ENCODE data around the gene MPO. TPM values are rescaled to one million over a fixed set of nuclear protein-coding genes. Genes with fewer than 3 reads are reported as not detected.

MPO gene
- total and polyA plus RNA-seq, 2 donors (not counting 3 experiments of a cell fraction or from before 2014, with no cell fraction given): not detected

GRCh38 chr17:58315281-58315711 is 34.6 kb upstream of the MPO start:
- no peaks in the 10 kb centered on the region for H3K4me1 ChIP-seq (ENCODE audit: control insufficient read depth, extremely low read depth, insufficient read depth, low read length)
- TF ChIP-seq JUN (IDR thresholded peaks at IDR 0.05; ENCODE audit: borderline replicate concordance, insufficient read depth, insufficient read length, low read depth) (no peak), EZH2 (IDR thresholded peaks at IDR 0.05; ENCODE audit: borderline replicate concordance, low read depth, low read length, severe bottlenecking) (no peak), CTCF (IDR thresholded peaks at IDR 0.05; ENCODE audit: extremely low read depth in 1 of 2, insufficient read depth in 1 of 2, low read depth in 1 of 2, low read length in 2 of 2) (no peak), FOS (IDR thresholded peaks at IDR 0.05; ENCODE audit: borderline replicate concordance, insufficient read depth, low read length) (no peak), GATA2 (IDR thresholded peaks at IDR 0.05; ENCODE audit: insufficient read depth, insufficient read length, low read depth, low read length) (no peak), MYC (IDR thresholded peaks at IDR 0.05; ENCODE audit: low read depth, low read length) (no peak), POLR2AphosphoS5 (IDR thresholded peaks at IDR 0.05; ENCODE audit: insufficient read depth, low read depth, low read length) (no peak)
- TF ChIP-seq, protein P1, sequence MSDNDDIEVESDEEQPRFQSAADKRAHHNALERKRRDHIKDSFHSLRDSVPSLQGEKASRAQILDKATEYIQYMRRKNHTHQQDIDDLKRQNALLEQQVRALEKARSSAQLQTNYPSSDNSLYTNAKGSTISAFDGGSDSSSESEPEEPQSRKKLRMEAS (IDR thresholded peaks at IDR 0.05; ENCODE audit: insufficient read depth, insufficient read length): no peak
- no peaks in the 10 kb centered on the region for H3K9me1 ChIP-seq (replicated peaks; ENCODE audit: control insufficient read depth, extremely low read depth, insufficient read depth, low read length)
- H3K27me3 ChIP-seq (ENCODE audit: control insufficient read depth in 2 of 2, insufficient read depth in 2 of 2, low read length in 2 of 2): no peaks in the 10 kb centered on the region
- no TSS peak for BruUV-seq (replicated peaks)
- no peaks in the 10 kb centered on the region for H3K9me3 ChIP-seq (replicated peaks; ENCODE audit: control insufficient read depth, insufficient read depth, low read length)
- H3K9ac ChIP-seq (replicated peaks; ENCODE audit: extremely low read depth, insufficient read depth, low read length): no peak overlapping the region
- H3K27ac ChIP-seq (ENCODE audit: insufficient read depth, low read depth, low read length): no peak overlapping the region
- no peaks in the 10 kb centered on the region for H3K36me3 ChIP-seq (ENCODE audit: control insufficient read depth in 2 of 2, extremely low read depth in 1 of 2, insufficient read depth in 2 of 2, low read length in 2 of 2)
- FAIRE-seq (no peak), DNase-seq (ENCODE audit: low read depth, low spot score) (no peak)
- intact Hi-C loops (cut with micrococcal nuclease): no loop called here
- CTCF ChIA-PET: interaction anchor here (0.8 to 5.6 kb wide), 4 partner anchors 11 to 144 kb away, joined by 3 to 79 read pairs (median 4); partner anchors contain the start of gene RNF43
- no peak overlapping the region for H2AFZ ChIP-seq (ENCODE audit: low read depth, low read length)
- H4K20me1 ChIP-seq (replicated peaks; ENCODE audit: control insufficient read depth, extremely low read depth, insufficient read depth, low read length): no peaks in the 10 kb centered on the region
- H3K79me2 ChIP-seq (ENCODE audit: control insufficient read depth, insufficient read depth, low read length): no peaks in the 10 kb centered on the region
- POLR2A ChIA-PET: no interaction called here
- dilution Hi-C loops (cut with MboI; ENCODE audit: extremely low pct_ligation_motif_present, low sequenced_read_pairs): no loop called here
- H3K4me3 ChIP-seq (replicated peaks in 1 of 3; ENCODE audit: insufficient read depth in 1 of 3, low read depth in 1 of 3, low read length in 3 of 3): no peak overlapping the region
- H3K4me2 ChIP-seq (ENCODE audit: insufficient read depth, low read length): no peak overlapping the region

All from endothelial cell of umbilical vein (primary cell).